Stimulated activated CD8-positive, alpha-beta memory T cell treated with anti-CD3 and anti-CD28 coated beads, Interleukin-4, amount 100 ng/mL, for 48 hours (primary cell): Measurements from ENCODE around the gene ATXN7.
A peak's percentile ranks its signal among the peaks of the same experiment; 100 is the strongest.

ENCODE experiments used
- DNase-seq: peaks from one replicate; pipeline ENCODE4 v3.0.0-alpha.2; 2020

Gene ATXN7

GRCh38 chr3:63909431-63909830 is 45.8 kb downstream of the ATXN7 start:
- DNase-seq: no peak

- DNase-seq: no peak
These were observed 46.3 kb downstream of the ATXN7 start for GRCh38 chr3:63910001-63910400.

GRCh38 chr3:63910891-63911290 is 47.2 kb downstream of the ATXN7 start:
- DNase-seq: no peak

DNA sequence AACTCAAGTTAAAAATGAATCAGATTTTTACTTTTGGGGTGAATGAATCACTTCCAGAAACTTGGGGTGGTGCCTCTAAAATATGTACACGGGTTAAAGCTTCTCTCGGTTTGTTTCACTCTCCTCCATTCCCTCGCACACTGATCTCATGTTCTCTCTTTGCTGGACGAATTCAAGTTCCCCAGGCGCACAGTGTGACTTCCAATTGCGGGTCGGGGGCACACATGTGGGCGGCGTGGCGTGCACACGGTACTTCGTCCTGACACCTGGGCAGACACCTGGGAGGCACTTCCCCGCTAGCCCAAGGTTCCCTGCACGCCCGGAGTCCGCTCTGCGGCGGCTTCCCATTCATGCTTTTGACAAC is 47.8 kb downstream of the ATXN7 start:
- DNase-seq: no peak

DNA sequence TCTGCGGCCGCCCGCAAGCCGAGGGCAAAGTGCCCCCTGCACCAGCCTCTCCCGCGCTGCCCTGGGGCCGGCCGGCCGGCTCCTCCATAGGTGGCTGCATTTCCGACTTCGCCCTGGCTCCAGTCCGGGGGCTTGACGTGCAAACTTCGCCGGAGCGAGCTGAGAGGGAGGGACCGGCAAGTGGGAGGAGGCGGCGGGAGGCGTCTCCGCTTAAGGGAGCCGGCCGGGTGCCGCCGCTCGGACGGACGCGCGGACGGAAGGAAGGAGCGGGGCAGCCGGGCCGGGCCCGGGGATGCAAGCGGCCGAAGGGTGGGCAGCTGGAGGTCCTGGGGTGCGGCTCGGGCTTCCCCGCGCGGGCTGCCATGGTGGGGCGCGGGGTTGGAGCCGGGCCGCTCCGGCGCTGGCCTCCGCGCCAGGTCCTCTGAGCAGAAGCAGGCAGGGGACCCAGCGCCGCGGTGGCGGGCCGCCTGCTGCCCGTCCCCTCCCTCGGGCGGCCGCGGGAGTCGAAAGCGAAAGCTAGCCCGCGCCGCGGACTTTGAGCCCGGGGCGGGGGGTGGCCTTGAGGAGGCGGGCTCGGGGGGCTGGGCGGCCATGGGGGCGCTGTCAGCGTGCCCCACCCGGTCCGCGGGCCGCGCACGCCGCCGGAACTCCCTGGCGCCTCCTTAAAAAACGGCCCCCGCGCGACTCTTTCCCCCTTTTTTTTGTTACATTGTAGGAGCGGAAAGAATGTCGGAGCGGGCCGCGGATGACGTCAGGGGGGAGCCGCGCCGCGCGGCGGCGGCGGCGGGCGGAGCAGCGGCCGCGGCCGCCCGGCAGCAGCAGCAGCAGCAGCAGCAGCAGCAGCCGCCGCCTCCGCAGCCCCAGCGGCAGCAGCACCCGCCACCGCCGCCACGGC is 48.5 kb downstream of the ATXN7 start, which contains the start of gene SCAANT1:
Gene SCAANT1 (minus strand): TSS at position 511 of the 895 bp plus-strand sequence.
- DNase-seq: peak; percentile 82

DNA sequence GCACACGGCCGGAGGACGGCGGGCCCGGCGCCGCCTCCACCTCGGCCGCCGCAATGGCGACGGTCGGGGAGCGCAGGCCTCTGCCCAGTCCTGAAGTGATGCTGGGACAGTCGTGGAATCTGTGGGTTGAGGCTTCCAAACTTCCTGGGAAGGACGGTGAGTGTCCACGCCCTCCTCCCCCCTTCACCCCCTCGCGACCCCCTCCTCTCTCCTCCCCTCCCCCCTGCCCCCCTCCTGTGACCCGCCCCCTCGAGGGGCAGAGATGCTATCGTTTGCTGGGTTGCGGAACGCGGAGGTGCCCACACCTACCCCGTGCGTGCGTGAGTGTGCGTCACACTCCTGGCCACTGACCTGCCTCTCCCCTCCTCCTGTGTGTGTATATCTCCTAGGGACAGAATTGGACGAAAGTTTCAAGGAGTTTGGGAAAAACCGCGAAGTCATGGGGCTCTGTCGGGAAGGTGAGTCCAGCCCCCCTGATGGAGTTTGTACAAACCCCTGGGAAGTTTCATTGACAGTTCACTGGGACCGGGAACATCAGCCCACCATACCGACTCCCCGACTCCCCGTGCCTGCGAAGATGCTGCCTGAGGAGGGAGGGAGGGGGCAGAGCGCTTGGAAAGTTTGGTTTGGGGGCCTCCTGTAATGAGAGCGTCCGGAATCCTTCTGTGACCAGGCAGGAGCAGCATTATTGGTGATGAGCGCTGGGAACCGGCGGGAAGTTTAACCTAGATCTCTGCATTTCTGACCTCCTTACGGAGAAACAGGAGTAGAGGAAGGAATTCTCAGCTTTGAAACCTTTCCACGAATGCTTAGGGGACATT is 49.3 kb downstream of the ATXN7 start:
- DNase-seq: peak; percentile 66

DNA sequence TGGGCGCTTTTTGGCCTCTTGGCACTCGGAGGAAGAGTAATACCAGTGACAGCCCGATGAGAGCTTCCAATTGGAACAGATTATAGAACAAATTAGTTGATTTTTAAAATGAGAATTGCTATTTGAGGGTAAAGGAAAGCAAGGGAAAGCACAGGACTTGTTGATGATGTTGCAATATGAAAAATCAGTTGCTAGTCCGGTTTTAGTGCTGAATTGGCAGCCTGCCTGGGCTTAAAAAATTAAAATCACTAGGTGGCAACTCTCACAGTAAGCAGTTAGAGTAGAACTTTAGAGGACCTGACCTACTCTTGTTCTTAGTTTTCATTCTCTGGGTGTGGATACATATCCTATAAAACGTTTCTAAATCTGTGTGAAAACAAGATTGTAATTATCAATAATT is 50.6 kb downstream of the ATXN7 start:
- DNase-seq: no peak

- DNase-seq: no peak
These were observed 54.7 kb downstream of the ATXN7 start for GRCh38 chr3:63918321-63918720.

DNA sequence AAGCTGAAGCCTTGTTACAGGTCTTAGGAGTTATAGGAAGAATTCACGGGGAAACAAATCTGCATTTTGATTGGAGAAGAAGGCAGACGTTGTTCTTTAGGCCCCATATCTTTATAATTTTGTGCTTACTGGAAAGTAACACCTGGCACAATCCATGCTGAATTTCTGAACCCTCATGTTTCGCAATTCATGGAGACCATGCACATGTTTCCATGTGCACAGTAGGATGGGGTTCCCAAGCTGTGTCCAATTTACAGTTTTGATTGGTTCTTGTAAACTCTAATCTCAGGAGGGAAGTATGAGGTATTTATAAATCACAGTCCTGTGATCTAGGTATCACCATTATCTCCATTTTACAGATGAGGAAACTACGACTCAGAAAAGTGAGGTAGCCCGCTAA is 56.3 kb downstream of the ATXN7 start:
- DNase-seq: no peak

DNA sequence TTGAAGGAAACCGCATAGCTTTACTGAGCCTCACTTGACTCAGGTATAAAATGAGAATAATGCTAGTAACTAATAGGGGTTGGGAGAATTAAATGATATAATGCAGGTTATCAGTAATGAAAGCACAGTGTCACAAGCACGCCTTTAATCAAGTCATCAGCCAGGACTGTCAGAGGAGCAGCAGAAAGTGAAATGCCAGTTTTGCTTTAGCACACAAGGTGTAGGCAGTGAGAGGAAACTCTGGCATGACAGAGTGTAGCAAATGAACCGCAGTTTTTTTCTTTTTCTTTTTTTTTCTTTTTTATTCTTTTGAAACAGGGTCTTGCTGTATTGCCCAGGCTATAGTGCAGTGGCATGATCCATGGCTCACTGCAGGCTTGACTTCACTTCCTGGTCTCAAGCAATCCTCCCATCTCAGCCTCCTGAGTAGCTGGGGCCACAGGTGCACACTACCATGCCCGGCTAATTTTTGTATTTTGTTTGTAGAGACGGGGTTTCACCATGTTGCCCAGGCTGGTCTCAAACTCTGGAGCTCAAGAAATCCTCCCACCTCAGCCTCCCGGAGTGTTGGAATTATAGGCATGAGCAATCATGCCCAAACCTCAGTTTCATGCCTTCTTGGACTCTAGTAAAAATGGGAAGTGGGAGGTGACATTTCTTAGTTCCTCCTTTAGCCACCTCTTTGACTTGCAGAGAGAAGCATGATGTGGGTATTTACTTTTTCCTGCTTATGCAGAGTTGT is 58.2 kb downstream of the ATXN7 start:
- no peak for DNase-seq

DNA sequence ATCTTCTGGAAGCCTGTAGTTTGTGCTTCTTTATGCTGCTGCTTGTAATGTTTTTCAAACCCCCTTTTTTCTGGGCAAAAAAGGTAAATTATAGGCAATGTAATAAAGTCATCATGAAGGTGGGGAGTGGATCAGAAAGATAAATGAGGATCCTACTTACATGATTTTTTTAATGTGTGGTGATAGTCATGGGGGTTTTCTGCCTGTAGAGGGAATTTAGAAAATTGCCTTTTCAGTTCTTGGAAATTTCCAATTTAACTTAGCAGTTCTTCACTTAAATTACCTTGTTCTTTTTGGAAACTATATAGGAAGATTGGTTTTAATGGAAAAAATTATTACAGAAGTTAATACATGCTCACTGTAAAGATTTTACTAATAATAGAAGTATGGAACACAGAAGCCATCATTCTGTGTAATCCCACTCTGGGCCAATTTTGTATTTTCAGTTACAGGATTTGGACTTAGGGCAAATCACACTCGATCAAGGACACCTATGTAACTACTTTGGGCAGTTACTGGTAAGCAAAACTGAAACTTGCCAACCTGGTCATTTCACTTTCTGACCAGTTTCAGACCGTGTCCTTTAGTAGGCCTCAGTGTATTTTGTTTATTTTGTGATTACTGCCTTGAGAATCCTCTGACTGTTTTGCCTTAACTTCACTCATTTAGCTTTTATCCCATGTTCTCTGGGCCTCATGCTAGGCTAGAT is 59.0 kb downstream of the ATXN7 start:
- DNase-seq: no peak

DNA sequence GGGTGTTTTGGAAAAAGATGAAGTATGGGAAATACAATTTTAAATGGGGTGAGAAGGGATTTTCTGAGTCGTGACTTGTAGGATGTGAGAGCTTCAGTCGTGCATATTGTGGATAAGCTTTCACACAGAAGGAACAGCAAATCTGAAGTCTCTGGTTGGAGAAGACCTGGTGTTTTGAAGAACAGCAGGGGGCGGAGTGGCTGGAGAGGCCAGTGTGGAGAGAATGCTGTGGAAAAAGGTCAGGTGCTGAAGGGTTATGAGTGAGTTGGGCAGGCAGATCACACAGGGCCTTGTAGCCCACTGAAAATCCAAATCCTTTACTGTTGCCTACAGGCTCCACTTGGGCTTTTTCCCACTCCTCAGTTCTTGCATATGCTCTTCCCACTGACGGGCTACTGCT is 62.6 kb downstream of the ATXN7 start:
- no peak for DNase-seq

GRCh38 chr3:63927422-63928280 is 64.0 kb downstream of the ATXN7 start:
- no peak for DNase-seq

GRCh38 chr3:63931290-63931689 is 67.6 kb downstream of the ATXN7 start:
- DNase-seq: no peak

DNA sequence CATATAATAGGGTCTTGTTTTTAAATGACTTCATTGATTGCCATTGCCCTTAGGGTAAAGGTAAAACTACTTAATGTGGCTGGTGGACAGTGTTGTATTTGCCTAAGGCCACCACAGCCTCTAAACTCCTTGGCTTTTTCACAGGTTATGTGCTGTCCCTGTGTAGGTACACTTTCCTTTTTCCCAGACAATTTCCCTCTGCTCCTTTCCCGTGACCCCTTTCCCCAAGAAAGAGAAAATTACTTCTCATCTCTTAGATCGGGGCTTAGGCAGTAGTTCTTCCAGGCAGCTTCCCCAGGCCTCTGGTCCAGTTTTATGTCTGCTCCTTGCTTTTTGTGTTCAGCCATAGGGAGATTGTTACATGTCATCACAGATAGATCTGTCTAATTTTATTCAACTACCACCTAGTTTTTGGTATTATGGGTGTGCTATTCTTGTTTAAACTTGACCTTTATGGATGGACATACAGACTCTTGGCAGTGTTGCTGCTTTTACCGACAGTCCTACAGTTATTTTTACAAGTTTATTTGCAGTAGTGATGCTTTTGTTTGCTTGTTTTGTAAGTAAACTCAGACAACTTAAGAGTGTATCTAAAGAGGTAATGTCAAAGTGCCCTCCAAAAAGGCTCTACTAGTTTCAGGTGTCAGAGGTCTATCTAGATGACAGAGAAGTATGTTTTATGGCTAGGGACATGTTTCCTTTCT is 69.0 kb downstream of the ATXN7 start:
- no peak for DNase-seq

DNA sequence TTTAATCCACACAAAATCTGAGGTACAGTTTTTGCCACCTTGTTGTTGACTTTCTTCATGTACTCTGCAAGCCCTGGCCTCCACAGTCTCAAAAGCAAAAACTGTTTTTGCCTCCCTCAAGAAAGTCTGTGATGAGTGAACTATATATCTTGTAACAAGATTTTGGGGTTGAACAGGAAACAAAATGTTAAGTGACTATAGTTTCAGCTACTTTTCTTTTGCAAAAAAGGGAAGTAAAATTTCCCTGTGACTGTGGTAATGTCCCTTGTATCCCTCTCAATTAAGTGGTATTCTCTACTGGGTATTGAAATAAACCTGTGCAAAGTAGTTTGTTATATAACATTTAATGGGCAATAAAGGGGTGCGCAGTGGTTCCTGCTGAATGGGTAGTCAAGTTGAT is 69.8 kb downstream of the ATXN7 start:
- no peak for DNase-seq

GRCh38 chr3:63934041-63934866 is 70.6 kb downstream of the ATXN7 start:
- DNase-seq: no peak

DNA sequence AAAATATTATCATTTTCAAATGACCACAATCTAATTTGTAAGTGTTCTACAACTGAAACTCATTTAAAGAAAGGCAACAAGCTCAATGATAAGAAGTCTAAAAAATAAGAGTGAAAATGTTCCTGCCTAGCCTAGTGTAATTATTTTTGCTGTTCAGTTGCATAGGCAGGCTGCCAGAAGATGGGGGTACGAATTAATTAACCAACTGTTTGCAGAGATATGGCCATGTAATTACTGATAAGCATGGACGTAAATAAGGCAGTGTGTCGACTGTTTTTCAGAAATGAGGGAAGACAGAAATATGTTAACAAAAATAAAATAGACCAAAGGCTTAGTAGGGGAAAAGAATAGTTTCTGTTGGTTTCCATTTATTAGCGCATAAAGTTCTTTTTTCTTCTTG is 73.3 kb downstream of the ATXN7 start:
- DNase-seq: no peak

GRCh38 chr3:63937661-63938651 is 74.3 kb downstream of the ATXN7 start:
- DNase-seq: no peak
